ENCODE data around the gene PGM1. TPM values are rescaled to one million over a fixed set of nuclear protein-coding genes. Genes with fewer than 3 reads are reported as not detected.
A peak's percentile ranks its signal among the peaks of the same experiment; 100 is the strongest.

PGM1 gene
- total RNA-seq, 4 donors from 2014 or later = 49.4 to 73.9 (median 61.5) TPM

- TF ChIP-seq EP300 (IDR thresholded peaks at IDR 0.05) (no peak), POLR2A (IDR thresholded peaks at IDR 0.05; ENCODE audit: low read depth) (no peak), POLR2AphosphoS5 (IDR thresholded peaks at IDR 0.05) (no peak)
- TF ChIP-seq, protein P1, sequence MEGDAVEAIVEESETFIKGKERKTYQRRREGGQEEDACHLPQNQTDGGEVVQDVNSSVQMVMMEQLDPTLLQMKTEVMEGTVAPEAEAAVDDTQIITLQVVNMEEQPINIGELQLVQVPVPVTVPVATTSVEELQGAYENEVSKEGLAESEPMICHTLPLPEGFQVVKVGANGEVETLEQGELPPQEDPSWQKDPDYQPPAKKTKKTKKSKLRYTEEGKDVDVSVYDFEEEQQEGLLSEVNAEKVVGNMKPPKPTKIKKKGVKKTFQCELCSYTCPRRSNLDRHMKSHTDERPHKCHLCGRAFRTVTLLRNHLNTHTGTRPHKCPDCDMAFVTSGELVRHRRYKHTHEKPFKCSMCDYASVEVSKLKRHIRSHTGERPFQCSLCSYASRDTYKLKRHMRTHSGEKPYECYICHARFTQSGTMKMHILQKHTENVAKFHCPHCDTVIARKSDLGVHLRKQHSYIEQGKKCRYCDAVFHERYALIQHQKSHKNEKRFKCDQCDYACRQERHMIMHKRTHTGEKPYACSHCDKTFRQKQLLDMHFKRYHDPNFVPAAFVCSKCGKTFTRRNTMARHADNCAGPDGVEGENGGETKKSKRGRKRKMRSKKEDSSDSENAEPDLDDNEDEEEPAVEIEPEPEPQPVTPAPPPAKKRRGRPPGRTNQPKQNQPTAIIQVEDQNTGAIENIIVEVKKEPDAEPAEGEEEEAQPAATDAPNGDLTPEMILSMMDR (IDR thresholded peaks at IDR 0.05) = no peak
- WGBS = 28% methylated on average over 3 of the region's 3 CpGs
- peaks cover 9 to 24% (median 18%) of the 10 kb centered on the region in 4 donors for H3K4me1 ChIP-seq
- no peaks in the 10 kb centered on the region for H3K36me3 ChIP-seq
- intact Hi-C loops (cut with DNase I) = no loop called here
- H3K9me3 ChIP-seq = no peaks in the 10 kb centered on the region
- no peak for DNase-seq (ENCODE audit: extremely low spot score)
- H3K27ac ChIP-seq (replicated peaks in 1 of 4) = peak overlapping the region; percentile 7 to 59 (median 48)
- no peak overlapping the region for H3K4me3 ChIP-seq
- H3K27me3 ChIP-seq = no peaks in the 10 kb centered on the region
Measured at GRCh38 chr1:63621075-63621474, 27.9 kb downstream of the PGM1 start.

DNA sequence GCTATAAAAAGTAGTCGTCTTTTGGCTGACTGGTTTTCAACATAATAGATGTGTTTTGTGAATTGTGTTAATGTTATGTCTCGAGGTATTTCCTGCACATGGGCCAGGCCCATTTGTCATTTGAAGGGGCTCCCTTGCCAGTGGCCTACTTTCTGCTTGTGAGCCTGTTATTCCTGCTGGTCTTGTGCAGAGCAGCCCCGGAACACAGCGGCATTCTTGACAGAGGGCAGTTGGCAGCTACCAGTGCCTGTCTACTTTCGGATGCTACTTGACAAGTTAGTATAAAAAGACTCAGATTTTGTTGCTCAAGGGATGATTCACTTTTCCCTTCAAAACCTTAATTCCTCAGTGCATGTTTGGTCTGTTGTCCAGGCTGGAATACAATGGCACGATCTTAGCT lies 28.5 kb downstream of the PGM1 start:
- TF ChIP-seq POLR2AphosphoS5 (IDR thresholded peaks at IDR 0.05) (peak; percentile 62 to 69), POLR2A (IDR thresholded peaks at IDR 0.05; ENCODE audit: low read depth) (no peak), EP300 (IDR thresholded peaks at IDR 0.05) (no peak)
- TF ChIP-seq, protein P1 (IDR thresholded peaks at IDR 0.05) = no peak
- 13% methylated on average over 6 of the region's 6 CpGs for WGBS
- Histone ChIP-seq H3K4me3 (no peak overlapping the region), H3K27me3 (no peaks in the 10 kb centered on the region), H3K36me3 (no peaks in the 10 kb centered on the region), H3K27ac (replicated peaks in 1 of 4) (peak overlapping the region; percentile 25 to 59 (median 48)), H3K9me3 (no peaks in the 10 kb centered on the region), H3K4me1 (peaks cover 9 to 24% (median 19%) of the 10 kb centered on the region in 4 donors)
- no peak for DNase-seq (ENCODE audit: extremely low spot score)
- intact Hi-C loops (cut with DNase I) = no loop called here

GRCh38 chr1:63622849-63623566 lies 29.8 kb downstream of the PGM1 start:
- no peak for DNase-seq (ENCODE audit: extremely low spot score)
- H3K9me3 ChIP-seq = no peaks in the 10 kb centered on the region
- TF ChIP-seq EP300 (IDR thresholded peaks at IDR 0.05) = no peak
- TF ChIP-seq POLR2AphosphoS5 (IDR thresholded peaks at IDR 0.05) = no peak
- TF ChIP-seq, protein P1 (IDR thresholded peaks at IDR 0.05) = no peak
- TF ChIP-seq POLR2A (IDR thresholded peaks at IDR 0.05; ENCODE audit: low read depth) = no peak
- no peaks in the 10 kb centered on the region for H3K27me3 ChIP-seq
- intact Hi-C loops (cut with DNase I) = no loop called here
- no peak overlapping the region for H3K27ac ChIP-seq (replicated peaks in 1 of 4)
- 86% methylated on average over 7 of the region's 7 CpGs for WGBS
- H3K4me3 ChIP-seq = no peak overlapping the region
- H3K4me1 ChIP-seq = peaks cover 9 to 28% (median 17%) of the 10 kb centered on the region in 4 donors
- no peaks in the 10 kb centered on the region for H3K36me3 ChIP-seq

GRCh38 chr1:63623952-63624351 lies 30.7 kb downstream of the PGM1 start:
- no peak for DNase-seq (ENCODE audit: extremely low spot score)
- WGBS = 93% methylated on average over 4 of the region's 4 CpGs
- intact Hi-C loops (cut with DNase I) = no loop called here
- TF ChIP-seq, protein P1 (IDR thresholded peaks at IDR 0.05) = no peak
- TF ChIP-seq EP300 (IDR thresholded peaks at IDR 0.05) = no peak
- no peak for TF ChIP-seq POLR2AphosphoS5 (IDR thresholded peaks at IDR 0.05)
- TF ChIP-seq POLR2A (IDR thresholded peaks at IDR 0.05; ENCODE audit: low read depth) = no peak
- H3K4me3 ChIP-seq = no peak overlapping the region
- H3K27ac ChIP-seq (replicated peaks in 1 of 4) = no peak overlapping the region
- H3K36me3 ChIP-seq = no peaks in the 10 kb centered on the region
- no peaks in the 10 kb centered on the region for H3K27me3 ChIP-seq
- H3K4me1 ChIP-seq = peaks cover 9 to 28% (median 16%) of the 10 kb centered on the region in 4 donors
- H3K9me3 ChIP-seq = no peaks in the 10 kb centered on the region
